ENCODE data around the gene FAM98B.

The FAM98B gene

DNA sequence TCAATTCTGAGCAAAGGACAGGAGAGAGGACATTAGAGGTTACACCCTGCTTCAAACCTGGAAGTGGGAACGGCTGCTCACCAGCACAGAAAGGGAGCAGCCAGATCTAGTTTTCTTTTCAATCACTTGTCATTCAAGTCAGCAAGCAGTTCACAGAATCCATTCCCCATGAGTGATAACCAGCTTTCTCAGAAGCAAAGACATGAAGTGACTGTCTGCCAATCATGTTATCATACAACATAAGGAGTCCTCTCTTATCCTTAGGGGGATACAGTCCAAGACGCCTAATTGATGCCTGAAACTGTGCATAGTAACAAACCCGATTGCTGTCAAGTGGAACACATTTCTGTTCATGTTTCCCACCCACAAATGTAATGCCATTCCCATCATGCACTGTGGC is 54.7 kb downstream of the FAM98B start:
- FAIRE-seq = no peak

DNA sequence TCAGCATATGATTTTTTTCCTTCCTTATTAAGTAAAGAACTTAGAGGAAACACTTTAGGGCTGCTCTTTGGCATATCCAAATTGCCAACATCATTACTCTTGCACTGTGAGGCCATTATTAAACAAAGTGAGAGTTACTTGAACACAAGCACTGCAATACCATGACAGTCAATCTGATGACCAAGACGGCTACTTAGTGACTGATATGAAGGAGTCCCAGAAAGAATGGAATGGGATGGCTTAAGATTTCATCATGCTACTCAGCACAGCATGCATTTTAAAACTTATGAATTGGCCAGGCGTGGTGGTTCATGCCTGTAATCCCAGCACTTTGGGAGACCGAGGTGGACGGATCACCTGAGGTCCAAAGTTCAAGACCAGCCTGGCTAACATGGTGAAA is 55.2 kb downstream of the FAM98B start:
- FAIRE-seq = no peak

- FAIRE-seq = no peak
Measured at GRCh38 chr15:38512901-38513300, 59.0 kb downstream of the FAM98B start.

GRCh38 chr15:38514601-38515000 is 60.7 kb downstream of the FAM98B start:
- no peak for FAIRE-seq

DNA sequence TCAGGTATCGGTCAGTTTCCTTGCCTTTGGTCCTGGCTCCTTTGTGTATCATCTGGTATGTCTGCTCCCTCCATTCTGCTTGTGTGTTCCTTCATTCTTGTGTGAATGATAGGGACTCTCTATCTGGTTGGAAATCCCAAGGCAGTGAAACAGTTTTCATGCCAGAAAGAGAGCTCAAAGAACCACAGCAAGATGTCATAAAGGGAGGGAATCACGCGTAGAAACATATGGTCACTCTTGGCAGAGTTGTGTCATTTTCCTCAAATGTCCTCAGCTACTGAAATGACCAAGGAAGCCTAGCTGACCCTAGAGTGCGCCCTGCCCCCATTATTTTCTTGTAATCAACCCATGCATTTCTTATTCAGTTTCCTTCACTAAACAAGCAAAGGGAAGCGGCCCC is 62.7 kb downstream of the FAM98B start:
- no peak for FAIRE-seq

GRCh38 chr15:38517312-38517975 is 63.5 kb downstream of the FAM98B start:
- no peak for FAIRE-seq

GRCh38 chr15:38518084-38518483 is 64.2 kb downstream of the FAM98B start:
- FAIRE-seq = no peak

DNA sequence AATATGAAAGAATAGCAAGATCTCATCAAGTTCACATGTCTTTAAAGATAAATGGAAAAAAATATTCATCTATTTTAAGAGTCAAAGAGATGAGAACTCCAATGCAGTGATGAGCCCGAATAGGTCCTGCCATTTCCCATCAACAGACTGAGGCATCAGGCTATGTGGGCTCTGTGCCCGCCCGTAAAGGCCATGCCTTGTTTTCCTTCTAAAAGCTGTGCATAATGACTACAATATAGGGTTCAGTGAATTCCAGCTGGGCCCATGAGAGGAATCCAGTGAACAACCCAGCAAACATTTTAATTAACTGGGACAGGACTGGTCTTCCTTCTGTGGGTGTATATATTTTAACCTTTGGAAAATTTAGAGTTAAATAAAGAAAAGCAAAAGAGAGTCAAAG is 66.1 kb downstream of the FAM98B start:
- FAIRE-seq = no peak

DNA sequence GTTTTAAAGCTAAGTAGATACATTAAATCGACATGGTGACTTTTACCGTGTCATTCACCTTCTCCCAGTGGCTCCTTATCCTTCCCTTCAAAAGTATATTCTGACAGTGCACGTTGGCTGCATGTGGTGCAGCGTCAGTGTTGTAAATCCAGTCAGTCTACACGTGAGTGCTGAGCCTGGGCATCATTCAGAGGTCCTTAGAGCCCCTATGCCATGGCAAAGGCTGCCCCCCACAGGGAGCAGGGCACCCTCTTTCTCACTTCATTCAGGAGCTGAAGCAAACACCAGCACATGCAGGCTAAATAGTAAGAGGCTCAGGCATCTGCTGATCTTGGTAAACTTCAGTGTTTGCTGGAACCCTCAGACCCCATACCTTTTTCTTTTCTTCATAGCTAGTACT is 67.4 kb downstream of the FAM98B start:
- no peak for FAIRE-seq

DNA sequence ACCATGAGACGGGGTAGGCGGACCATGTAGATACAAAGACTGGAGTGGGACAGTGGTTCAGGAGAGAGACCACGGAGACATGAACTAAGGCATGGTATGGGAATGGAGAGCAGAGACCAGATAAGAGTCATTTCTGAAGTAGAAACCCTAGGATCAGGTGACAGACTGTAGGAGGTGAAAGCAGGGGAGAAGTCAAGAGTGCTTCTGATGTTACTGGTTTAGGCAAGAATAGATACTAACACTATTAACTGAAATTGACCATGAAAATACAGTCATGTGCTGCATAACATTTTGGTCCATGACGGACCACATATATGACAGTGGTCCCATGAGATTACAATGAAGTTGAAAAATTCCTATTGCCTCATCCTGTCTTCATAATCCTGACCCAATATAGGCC is 69.0 kb downstream of the FAM98B start:
- no peak for FAIRE-seq

DNA sequence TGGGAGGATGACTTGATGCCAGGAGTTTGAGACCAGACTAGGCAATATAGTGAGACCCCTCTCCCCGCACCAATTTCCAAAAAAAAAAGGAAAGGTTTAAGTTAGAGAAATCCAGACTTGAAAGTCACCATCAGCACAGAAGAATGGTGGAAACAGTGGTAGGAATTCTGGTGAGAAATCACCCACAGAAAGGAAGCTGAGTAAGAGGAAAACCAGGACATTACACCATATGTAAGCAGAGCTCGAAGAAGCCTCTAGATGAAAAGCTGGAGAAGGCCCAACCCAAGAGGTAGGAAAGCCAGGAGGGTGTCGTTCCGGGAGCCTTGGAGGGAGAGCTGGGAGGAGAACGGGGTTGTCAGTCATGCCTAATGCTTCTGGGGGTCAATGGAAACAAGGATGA is 70.2 kb downstream of the FAM98B start:
- no peak for FAIRE-seq

GRCh38 chr15:38525489-38525888 is 71.6 kb downstream of the FAM98B start:
- FAIRE-seq = no peak

- FAIRE-seq = no peak
Measured at GRCh38 chr15:38526158-38526557, 72.2 kb downstream of the FAM98B start.

GRCh38 chr15:38528294-38528693 is 74.4 kb downstream of the FAM98B start:
- no peak for FAIRE-seq

GRCh38 chr15:38530113-38530512 is 76.2 kb downstream of the FAM98B start:
- no peak for FAIRE-seq

DNA sequence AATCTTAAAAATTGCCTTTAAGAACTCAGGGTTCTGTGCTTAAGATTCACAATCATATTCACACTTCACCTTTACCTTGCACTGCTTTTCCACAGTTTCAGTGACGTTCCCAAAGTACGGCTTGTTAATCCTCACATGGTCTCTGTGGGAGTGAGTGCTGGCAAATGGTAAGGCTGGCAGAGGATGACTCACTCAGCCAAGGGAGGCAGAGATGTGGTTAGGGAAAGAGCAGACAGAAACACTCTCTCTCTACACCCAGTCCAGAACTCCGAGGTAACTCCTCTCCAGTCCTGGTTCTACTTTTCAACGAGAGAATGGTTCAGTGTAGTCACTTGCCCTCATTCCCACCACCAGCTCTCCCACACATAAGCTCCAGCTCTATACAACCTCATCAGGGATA is 77.6 kb downstream of the FAM98B start:
- peak; percentile 41 for FAIRE-seq

- FAIRE-seq = no peak
Measured at GRCh38 chr15:38532728-38533127, 78.8 kb downstream of the FAM98B start.

DNA sequence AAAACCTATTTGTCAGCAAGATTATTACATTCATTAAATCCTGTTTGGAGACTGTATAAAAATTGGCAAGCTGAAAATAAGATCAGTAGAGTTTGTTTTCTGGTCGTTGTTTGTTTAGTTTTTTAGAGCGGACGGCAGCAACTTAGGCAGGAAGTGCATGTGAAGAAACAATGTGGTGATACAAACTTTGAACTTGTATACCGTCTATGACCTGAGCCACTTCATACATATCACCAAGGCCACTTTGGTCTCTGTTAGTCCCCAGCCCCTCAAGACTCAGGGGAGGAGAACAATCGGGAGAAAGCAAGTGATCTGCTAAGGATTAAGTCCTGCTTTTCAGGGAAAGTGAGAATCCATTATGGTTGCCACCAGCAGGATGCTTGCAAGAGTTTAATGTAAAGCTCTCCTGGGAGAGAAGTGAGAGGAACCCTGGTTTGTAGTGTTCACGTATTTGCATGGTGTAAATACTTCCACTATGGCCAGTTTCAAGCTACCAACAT is 79.5 kb downstream of the FAM98B start:
- no peak for FAIRE-seq

GRCh38 chr15:38533926-38534325 is 80.0 kb downstream of the FAM98B start:
- no peak for FAIRE-seq

DNA sequence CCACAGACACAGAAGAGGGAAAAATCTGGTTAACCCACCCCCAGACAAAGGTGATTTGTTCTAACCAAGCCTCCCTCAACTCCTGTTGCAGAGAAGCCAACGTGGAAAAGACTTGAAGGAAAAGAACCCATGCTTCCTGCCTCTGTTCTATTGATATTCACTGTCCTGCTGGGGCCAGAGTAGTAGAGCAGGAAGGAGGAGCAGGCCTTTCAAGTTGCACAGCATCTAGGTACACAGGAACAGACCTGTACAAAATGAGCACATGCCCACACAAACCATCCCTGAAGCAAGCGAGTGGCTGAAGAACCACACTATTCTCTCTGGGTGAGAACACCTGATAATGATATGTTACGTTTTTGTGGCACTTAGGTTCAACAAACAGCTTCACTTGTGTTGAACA is 80.8 kb downstream of the FAM98B start:
- no peak for FAIRE-seq

DNA sequence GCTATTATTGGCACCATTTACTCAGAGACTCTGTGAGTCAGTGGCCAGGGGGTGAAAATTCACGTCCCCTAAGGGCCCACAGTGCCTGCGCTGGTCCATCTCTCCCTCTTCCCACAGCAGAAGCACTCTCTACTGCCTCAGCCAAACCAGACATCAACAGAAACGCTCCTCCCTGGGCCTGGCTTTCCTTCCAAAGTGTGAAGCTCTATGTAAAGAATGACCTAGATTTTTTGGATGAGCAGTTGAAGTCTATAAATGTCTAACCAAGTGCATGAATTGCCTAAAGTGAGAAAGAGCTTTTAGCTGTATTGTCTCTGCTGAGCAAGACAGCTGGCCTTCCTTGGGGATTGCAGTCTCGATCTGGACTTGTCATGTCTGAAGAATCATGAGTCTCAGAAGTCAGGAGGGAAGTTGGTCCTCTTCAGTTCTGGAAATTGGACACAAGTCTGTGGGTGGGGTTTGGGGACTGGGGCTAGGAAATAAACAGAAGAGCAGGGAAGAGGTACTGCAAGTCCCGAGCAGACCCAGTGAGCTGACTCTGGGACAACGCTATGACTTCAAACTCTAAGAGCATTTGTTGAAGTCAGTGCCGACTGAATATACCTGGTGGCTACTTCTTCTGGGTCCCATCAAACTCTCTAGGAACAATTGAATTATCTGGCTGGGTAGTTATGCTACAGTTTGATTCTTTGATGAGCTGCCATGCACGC is 81.7 kb downstream of the FAM98B start:
- no peak for FAIRE-seq

DNA sequence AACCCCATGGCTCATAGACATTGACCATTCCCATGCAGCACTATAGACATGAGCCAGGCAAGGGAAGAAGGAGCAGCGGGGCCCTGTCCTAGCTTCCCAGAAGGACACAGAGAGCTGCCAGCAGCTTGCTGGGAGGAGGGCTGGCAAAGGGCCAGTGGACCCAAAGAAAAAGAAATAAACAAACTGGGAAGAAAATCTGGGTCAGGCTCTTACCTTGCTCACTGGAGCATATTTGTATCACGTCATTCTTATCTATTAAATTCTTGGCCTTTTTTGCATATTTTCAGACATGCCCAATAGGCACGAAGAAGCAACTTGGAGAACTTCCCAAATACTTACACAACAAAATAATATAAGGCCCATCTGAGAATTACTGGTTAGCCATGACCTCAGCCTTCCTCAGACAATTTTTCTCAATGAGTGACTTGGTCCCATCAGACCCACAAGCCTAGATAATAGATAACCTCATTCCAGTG is 82.3 kb downstream of the FAM98B start:
- no peak for FAIRE-seq
